Keratinocyte (primary cell): ENCODE data around the gene OLIG2. TPM values are rescaled to one million over a fixed set of nuclear protein-coding genes. Genes with fewer than 3 reads are reported as not detected.

Experiments used
- DNase-seq: peaks from one replicate; pipeline ENCODE4 v3.0.0-alpha.2; 2011; ENCODE audit warnings: low read depth, missing footprints, low spot score
- FAIRE-seq: peaks from 2 replicates; lab custom pipeline; 2011; peaks lifted over from hg19 to GRCh38; lab: Jason Lieb, UNC
- H2AFZ ChIP-seq: 2 replicates; pipeline ENCODE4 v1.6.0; 2012; ENCODE audit warnings: low read length, control low read depth, inconsistent platforms; ENCODE audit not compliant: control insufficient read depth
- H3K27ac ChIP-seq: 2 replicates; pipeline ENCODE4 v1.5.1; 2011; ENCODE audit warnings: low read length; ENCODE audit not compliant: control insufficient read depth, insufficient read depth
- H3K27me3 ChIP-seq: 3 replicates; pipeline ENCODE4 v1.6.0; 2011; ENCODE audit warnings: low read length; ENCODE audit not compliant: control insufficient read depth, insufficient read depth; ENCODE audit errors: extremely low read depth
- H3K36me3 ChIP-seq, 2 experiments: 2 replicates in 1 of 2; 3 replicates in 1 of 2; pipeline ENCODE4 v1.5.1; 2011; ENCODE audit warnings: low read length in 2 of 2, mild to moderate bottlenecking in 1 of 2; ENCODE audit not compliant: control insufficient read depth in 2 of 2, insufficient read depth in 2 of 2; ENCODE audit errors: extremely low read depth in 1 of 2
- H3K4me1 ChIP-seq: 3 replicates; pipeline ENCODE4 v1.5.1; 2011; ENCODE audit warnings: low read length; ENCODE audit not compliant: control insufficient read depth, insufficient read depth; ENCODE audit errors: extremely low read depth
- H3K4me2 ChIP-seq: 3 replicates; pipeline ENCODE4 v1.6.0; 2011; ENCODE audit warnings: low read depth, low read length; ENCODE audit not compliant: control insufficient read depth, insufficient read depth; ENCODE audit errors: extremely low read depth
- H3K4me3 ChIP-seq, 3 experiments: fragments of 200-600 bp in 1 of 3; sonication (generic) in 1 of 3; 2 replicates in 2 of 3; 3 replicates in 1 of 3; pipeline ENCODE4 v1.5.1; 2011 to 2016; ENCODE audit warnings: low read length in 3 of 3, mild to moderate bottlenecking in 3 of 3, control low read depth in 2 of 3, inconsistent platforms in 1 of 3, low read depth in 1 of 3, mixed read lengths in 1 of 3, mixed run types in 1 of 3, moderate library complexity in 1 of 3; ENCODE audit not compliant: control insufficient read depth in 2 of 3, insufficient read depth in 2 of 3; ENCODE audit errors: extremely low read depth in 1 of 3
- H3K79me2 ChIP-seq: 2 replicates; pipeline ENCODE4 v1.6.0; 2012; ENCODE audit warnings: low read length; ENCODE audit not compliant: control insufficient read depth, insufficient read depth
- H3K9ac ChIP-seq: 3 replicates; pipeline ENCODE4 v1.6.0; 2011; ENCODE audit warnings: low read length; ENCODE audit not compliant: control insufficient read depth, insufficient read depth; ENCODE audit errors: extremely low read depth
- H3K9me1 ChIP-seq: 3 replicates; pipeline ENCODE4 v1.6.0; 2011; ENCODE audit warnings: low read length; ENCODE audit not compliant: control insufficient read depth, insufficient read depth; ENCODE audit errors: extremely low read depth
- H3K9me3 ChIP-seq: 2 replicates; pipeline ENCODE4 v1.5.1; 2012; ENCODE audit warnings: low read depth, low read length; ENCODE audit not compliant: control insufficient read depth
- H4K20me1 ChIP-seq: 3 replicates; pipeline ENCODE4 v1.6.0; 2011; ENCODE audit warnings: low read length; ENCODE audit not compliant: control insufficient read depth, insufficient read depth; ENCODE audit errors: extremely low read depth
- EZH2 ChIP-seq: IDR thresholded peaks from one replicate; pipeline ENCODE4 v1.6.1; 2012; ENCODE audit warnings: inconsistent platforms, mild to moderate bottlenecking, low read length, moderate library complexity
- dilution Hi-C: fragments of 300-500 bp; cut with MboI; formaldehyde crosslinking; loops from one replicate; pipeline ENCODE4 v1.7.0; 2020; ENCODE audit warnings: low sequenced_read_pairs; ENCODE audit not compliant: extremely low pct_ligation_motif_present
- polyA plus RNA-seq, 5 experiments: library from polyadenylated mRNA; depleted of rRNA in 3 of 5; stranded (reverse) in 3 of 5; stranded (forward) in 1 of 5; unstranded in 1 of 5; fragments of >200 nt; gene quantifications; 1 replicate in 1 of 5; 2 replicates in 3 of 5; 3 replicates in 1 of 5; pipeline versions ENCODE4 v1.2.1 to v1.2.3, GENCODE V29; 2011 to 2012; ENCODE audit warnings: missing spikeins in 2 of 5, low read depth in 1 of 5, low replicate concordance in 1 of 5
- TF ChIP-seq, protein P1 (sequence below), 3 experiments: IDR thresholded peaks in 1 of 3; conservative IDR thresholded peaks in 1 of 3; optimal IDR thresholded peaks in 1 of 3; 2 replicates in 2 of 3; 3 replicates in 1 of 3; pipeline versions ENCODE3 to v1.5.1; 2011; ENCODE audit warnings: low read length in 3 of 3, mild to moderate bottlenecking in 3 of 3, moderate library complexity in 2 of 3, control low read depth in 1 of 3, inconsistent platforms in 1 of 3; ENCODE audit not compliant: insufficient read depth in 2 of 3; ENCODE audit errors: extremely low read depth in 1 of 3

OLIG2 gene
- polyA plus RNA-seq, 1 donor (not counting 4 experiments of a cell fraction or from before 2014, with no cell fraction given), result not detected

DNA sequence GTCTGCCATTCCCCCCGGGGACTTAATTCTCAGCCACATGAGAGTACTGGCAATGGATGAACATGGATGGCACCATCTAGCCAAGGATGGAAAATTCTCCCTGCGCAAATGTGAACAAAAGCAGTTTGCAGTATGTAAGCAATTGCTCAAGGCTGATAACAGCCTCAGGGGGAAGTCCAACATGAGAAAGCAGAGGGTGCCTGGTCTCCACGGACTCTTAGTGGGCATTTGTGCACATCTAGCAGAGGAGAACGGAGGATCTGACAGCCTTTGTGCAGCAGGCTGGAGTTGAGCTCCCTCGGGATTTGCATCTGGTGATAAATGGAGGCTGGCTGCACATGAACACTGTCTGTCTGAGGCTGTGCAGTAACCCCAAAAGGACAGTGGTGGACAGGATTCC is 30.3 kb downstream of the OLIG2 start:
- TF ChIP-seq, protein P1, sequence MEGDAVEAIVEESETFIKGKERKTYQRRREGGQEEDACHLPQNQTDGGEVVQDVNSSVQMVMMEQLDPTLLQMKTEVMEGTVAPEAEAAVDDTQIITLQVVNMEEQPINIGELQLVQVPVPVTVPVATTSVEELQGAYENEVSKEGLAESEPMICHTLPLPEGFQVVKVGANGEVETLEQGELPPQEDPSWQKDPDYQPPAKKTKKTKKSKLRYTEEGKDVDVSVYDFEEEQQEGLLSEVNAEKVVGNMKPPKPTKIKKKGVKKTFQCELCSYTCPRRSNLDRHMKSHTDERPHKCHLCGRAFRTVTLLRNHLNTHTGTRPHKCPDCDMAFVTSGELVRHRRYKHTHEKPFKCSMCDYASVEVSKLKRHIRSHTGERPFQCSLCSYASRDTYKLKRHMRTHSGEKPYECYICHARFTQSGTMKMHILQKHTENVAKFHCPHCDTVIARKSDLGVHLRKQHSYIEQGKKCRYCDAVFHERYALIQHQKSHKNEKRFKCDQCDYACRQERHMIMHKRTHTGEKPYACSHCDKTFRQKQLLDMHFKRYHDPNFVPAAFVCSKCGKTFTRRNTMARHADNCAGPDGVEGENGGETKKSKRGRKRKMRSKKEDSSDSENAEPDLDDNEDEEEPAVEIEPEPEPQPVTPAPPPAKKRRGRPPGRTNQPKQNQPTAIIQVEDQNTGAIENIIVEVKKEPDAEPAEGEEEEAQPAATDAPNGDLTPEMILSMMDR (optimal IDR thresholded peaks at IDR 0.05 in 1 of 3, IDR thresholded peaks at IDR 0.05 in 1 of 3, conservative IDR thresholded peaks at IDR 0.05 in 1 of 3; ENCODE audit: extremely low read depth in 1 of 3, insufficient read depth in 2 of 3, low read length in 3 of 3), result no peak
- no peaks in the 10 kb centered on the region for H3K9me1 ChIP-seq
- dilution Hi-C loops, result no loop called here
- no peaks in the 10 kb centered on the region for H3K4me1 ChIP-seq
- no peak overlapping the region for H3K27ac ChIP-seq
- H3K9ac ChIP-seq, result no peak overlapping the region
- no peak overlapping the region for H3K4me3 ChIP-seq
- no peaks in the 10 kb centered on the region for H4K20me1 ChIP-seq
- FAIRE-seq (no peak), DNase-seq (no peak)
- H3K27me3 ChIP-seq, result peaks cover 10% of the 10 kb centered on the region
- no peak overlapping the region for H3K4me2 ChIP-seq
- H2AFZ ChIP-seq, result no peak overlapping the region
- no peaks in the 10 kb centered on the region for H3K79me2 ChIP-seq
- H3K9me3 ChIP-seq, result no peaks in the 10 kb centered on the region
- no peaks in the 10 kb centered on the region for H3K36me3 ChIP-seq

DNA sequence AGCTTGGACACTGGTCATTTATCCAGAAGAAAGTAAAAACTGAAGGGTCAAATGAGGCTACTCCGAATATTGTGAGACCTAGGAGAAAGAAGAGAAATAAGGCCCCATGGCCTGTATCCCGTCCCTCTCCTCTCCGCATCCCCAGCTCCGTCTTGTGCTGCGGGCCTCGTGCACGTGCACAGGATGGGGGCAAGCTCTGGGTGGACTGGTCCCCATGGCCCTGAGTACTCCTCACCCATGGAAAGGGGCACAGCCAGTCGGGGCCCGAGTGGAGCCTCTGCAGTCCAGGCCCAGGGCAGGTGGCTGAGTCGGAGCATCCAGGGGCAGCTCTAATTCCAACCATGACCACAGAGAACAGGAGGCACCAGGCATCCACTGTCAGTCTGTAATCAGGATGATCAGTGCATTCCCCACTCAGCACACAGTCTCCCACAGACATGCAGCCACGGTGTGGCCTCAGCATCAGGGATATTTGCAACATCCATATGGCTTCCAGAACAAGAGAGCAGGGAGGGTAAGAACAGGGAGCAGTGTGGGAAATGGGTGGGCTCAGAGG is 31.7 kb downstream of the OLIG2 start:
- Histone ChIP-seq H2AFZ (no peak overlapping the region), H3K9ac (no peak overlapping the region), H3K4me3 (no peak overlapping the region), H3K27me3 (peaks cover 8% of the 10 kb centered on the region), H3K27ac (no peak overlapping the region), H3K4me2 (no peak overlapping the region), H3K9me3 (no peaks in the 10 kb centered on the region), H3K4me1 (no peaks in the 10 kb centered on the region), H3K36me3 (no peaks in the 10 kb centered on the region), H4K20me1 (no peaks in the 10 kb centered on the region), H3K79me2 (no peaks in the 10 kb centered on the region), H3K9me1 (no peaks in the 10 kb centered on the region)
- FAIRE-seq (no peak), DNase-seq (no peak)
- TF ChIP-seq EZH2, result no peak
- TF ChIP-seq, protein P1 (optimal IDR thresholded peaks at IDR 0.05 in 1 of 3, IDR thresholded peaks at IDR 0.05 in 1 of 3, conservative IDR thresholded peaks at IDR 0.05 in 1 of 3; ENCODE audit: extremely low read depth in 1 of 3, insufficient read depth in 2 of 3, low read length in 3 of 3), result no peak
- dilution Hi-C loops, result no loop called here
